ENCODE measurements around the gene WDR20.

DNA sequence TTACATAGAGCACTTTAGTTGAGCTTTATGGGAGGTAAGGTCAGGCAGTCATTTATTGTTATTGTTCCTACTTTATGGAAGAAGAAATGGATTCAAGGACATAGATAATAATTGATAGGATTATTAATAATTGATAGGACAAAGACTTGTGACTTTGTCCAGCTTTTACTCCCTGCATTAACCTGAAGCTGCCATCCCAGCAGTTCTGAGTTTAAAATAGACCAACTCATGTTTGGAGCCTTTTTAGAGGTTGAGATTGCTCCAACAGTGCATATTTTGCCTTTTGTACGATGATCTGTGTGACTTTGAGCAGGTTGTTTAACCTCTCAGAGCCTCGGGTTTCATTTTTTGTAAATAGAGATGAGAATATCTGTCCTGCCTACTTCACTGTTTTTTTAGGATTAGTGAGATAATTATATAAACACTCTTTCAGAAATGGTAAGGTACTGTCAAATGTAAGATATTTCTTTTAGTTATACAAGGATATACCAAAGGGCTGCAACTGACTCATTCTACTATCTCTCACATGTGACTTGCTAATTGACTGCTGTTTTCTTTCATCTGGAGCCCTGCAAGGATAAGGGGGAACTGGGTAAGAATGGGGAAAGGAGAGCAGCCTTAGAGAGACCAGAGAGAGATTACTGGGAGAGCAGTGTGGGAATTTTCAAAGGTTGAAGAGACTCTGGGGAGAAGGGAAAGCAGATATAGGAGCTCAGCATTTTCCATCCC lies 15.3 kb downstream of the WDR20 start:
- TF ChIP-seq EZH2 (IDR thresholded peaks at IDR 0.05; ENCODE audit: insufficient read depth, poor library complexity, severe bottlenecking) (no peak), EZH2phosphoT487 (IDR thresholded peaks at IDR 0.05; ENCODE audit: insufficient read depth, low read depth) (no peak)

Data from GM23248 (cell line).